Stimulated activated CD4-positive, alpha-beta T cell treated with anti-CD3 and anti-CD28 coated beads, Interleukin-4, amount 100 ng/mL, for 4 hours (primary cell): ENCODE results near the gene VEZT.
"Not testable (repeated sequence)": the region's sequence is repeated elsewhere in the genome, so short reads cannot be mapped to it uniquely, and the experiment has no call there.

Experiments used
- DNase-seq, 2 experiments: peaks; one replicate each; pipeline ENCODE4 v3.0.0-alpha.2; 2020

Gene VEZT

GRCh38 chr12:95227818-95228356, 10.3 kb downstream of the VEZT start:
- DNase-seq: no peak

GRCh38 chr12:95228617-95229016, 11.0 kb downstream of the VEZT start:
- no peak for DNase-seq

GRCh38 chr12:95229636-95230035, 12.0 kb downstream of the VEZT start:
- DNase-seq: no peak

DNA sequence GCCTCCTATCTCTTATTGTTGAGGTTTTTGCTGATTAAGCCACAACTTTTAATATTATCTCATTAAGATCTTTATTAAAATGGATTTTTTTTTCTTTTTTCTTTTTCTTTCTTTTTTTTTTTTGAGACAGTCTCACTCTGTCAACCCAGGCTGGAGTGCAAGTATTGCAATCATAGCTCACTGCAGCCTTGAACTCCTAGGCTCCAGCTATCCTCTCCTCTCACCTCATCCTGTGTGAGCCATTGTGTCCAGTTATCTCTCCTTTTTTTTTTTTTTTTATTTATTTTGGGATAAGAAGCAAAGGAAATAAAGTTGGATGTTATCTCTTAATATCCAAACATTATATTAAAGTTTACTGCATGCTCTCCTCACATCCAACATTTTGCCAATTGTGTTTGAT, 12.7 kb downstream of the VEZT start:
- DNase-seq: no peak

- DNase-seq: no peak
Measured at GRCh38 chr12:95231190-95231589, 13.6 kb downstream of the VEZT start.

- DNase-seq: not testable (repeated sequence)
Measured at GRCh38 chr12:95234187-95234586, 16.6 kb downstream of the VEZT start.

- not testable (repeated sequence) for DNase-seq
Measured at GRCh38 chr12:95235621-95236020, 18.0 kb downstream of the VEZT start.

GRCh38 chr12:95237315-95237714, 19.7 kb downstream of the VEZT start:
- no peak for DNase-seq

DNA sequence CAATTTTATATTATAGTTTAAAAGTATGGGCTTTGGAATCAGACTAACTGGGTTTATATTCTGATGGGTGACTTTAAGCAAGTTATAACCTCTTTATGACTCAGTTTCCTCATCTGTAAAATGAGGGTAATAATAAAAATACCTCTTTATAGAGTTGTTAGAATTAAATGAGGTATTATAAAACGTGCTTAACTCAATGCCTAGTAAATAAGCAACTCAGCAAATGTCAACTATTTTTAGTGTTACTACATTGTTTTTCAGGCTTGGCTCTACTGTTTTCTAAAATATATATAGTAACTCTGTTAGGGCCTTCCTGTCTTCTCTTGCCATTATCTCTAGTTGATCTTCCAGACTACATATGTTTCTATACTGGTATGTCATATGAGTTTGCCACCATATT, 20.5 kb downstream of the VEZT start:
- DNase-seq: no peak

DNA sequence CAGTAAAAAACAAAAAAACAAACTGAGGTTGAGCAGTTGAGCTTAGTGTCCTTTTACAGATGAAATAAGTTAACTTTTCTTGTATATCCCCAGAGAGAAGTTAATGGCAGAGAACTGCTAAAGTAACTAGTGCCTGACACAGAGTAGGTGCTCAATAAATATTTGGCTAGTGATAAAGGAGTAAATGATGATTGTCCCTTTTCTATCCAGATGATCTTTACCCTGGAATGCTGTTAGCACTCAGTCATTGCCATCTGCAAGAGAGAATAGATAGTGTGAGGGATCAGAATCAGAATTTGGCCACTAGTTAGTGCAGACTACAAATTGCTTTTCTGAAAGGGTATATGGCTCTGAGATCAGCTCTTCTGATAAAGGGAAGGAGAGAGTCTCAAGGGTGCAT, 21.6 kb downstream of the VEZT start:
- DNase-seq: no peak

GRCh38 chr12:95239835-95240234, 22.2 kb downstream of the VEZT start:
- not testable (repeated sequence) for DNase-seq

- no peak for DNase-seq
Measured at GRCh38 chr12:95240556-95240955, 22.9 kb downstream of the VEZT start.

DNA sequence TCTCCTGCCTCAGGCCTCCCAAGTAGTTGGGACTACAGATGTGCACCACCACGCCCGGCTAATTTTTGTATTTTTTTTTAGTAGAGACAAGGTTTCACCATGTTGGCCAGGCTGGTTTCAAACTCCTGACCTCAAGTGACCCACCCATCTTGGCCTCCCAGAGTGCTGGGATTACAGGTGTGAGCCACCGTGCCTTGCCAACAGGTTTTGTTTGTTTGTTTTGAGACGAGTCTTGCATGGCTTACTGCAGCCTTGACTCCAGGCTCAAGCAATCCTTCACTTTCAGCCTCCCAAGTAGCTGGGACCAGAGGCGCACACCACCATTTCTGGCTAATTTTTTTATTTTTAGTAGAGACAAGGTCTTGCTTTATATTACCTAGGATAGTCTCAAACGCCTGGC, 23.5 kb downstream of the VEZT start:
- not testable (repeated sequence) for DNase-seq

DNA sequence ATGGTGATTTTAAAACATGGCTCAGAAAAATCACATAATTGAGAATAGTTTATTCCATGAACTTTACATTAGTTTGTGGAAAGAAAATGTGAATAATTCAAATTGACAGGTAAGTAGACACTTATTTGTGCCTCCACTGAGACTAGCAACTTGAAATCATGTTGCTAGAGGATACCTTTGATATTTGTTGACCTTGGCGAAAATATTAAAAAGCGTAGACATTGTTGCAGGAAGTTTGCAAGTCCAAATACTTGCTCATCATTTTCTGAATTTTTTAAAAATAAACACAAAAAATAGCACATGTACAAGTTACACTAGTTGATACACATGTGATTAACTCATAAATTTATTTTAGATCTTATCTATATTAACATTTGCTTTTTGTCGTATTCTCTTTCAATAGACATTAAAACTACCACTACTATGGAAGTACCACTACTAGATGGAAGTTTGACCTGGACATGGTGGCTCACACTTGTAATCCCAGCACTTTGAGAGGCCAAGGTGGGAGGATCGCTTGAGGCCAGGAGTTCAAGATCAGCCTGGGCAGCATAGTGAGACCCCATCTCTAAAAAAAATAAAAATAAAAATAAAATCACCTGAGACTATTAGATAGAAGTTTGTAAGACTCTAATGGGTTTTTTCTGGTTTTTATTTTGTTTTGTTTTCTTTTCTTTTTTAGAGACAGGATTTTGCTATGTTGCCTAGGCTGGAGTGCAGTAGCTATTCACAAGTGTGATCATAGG, 24.3 kb downstream of the VEZT start:
- no peak for DNase-seq

GRCh38 chr12:95243497-95244183, 26.0 kb downstream of the VEZT start:
- no peak for DNase-seq

DNA sequence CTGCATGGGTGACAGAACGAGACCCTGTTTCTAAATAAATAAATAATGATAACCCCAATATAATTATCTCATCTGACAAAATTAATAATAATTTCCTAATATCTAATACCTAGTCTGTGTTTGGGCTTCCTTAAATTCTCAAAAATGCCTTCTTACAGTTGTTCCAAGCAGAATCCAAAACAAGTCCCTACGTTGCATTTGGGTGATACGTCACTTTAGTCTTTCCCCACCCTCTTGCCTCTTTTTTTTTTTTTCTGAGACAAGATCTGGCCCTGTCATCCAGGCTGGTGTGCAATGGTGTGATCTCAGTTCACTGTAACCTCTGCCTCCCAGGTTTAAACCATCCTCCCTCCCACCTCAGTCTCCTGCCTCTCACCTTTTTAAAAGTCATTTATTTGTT, 26.7 kb downstream of the VEZT start:
- DNase-seq: no peak

DNA sequence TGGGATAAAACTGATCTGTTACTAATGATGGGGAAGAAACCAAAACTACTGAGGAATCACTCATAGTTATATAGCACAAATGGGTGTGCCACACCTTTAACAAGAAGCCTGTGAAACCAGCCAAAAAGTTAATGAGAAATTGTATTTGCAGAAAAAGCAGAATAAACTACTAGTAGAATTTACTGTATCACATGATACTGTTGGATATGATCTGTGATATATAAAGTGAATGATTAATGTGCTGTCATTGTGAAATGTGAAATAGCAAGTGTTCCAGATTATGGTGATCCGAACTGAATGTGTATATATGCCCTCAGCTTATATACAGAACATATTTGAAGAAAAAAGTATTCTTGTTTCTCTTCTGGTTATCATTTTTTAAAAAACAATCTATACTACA, 30.5 kb downstream of the VEZT start:
- DNase-seq: no peak

GRCh38 chr12:95248604-95249360, 31.2 kb downstream of the VEZT start:
- DNase-seq: no peak

DNA sequence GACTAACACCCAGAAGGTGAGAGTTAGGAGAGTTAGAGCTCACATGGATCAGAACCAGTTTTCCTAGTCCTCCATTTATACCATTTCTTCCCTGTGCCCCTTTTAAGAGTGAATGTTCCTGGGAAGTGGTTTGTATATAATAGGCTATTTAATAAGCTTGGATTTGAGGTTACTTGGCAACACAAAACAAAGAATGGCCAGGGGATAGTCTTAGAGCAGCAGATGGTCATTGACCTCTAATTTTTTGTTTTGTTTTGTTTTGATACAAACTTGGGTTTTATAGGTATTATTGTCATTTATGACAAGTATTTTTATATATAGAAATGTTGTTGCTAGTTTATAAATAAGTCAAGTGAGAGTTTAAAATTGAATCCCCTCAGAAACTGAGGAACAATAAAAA, 35.8 kb downstream of the VEZT start:
- no peak for DNase-seq

GRCh38 chr12:95257541-95257940, 39.9 kb downstream of the VEZT start:
- no peak for DNase-seq

- no peak for DNase-seq
Measured at GRCh38 chr12:95258151-95258550, 40.5 kb downstream of the VEZT start.

DNA sequence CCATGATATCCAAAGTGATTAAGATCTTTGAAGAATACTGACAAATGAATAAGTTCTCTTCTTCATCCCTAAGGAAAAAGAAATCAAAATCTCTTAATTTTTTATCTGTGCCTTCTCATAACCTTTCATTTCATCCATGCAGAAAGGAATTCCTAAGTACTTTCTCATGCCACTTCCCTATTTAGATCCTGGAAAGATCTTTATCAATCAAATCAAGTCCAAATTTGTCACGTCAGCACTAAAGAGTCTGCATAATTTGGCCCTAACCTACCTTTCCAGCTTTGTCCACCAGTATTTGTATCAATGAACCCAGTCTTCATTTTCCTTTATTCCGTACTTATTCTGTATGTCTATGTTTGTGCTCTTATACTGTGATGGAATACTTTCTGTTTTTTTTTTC, 41.2 kb downstream of the VEZT start:
- DNase-seq: no peak

DNA sequence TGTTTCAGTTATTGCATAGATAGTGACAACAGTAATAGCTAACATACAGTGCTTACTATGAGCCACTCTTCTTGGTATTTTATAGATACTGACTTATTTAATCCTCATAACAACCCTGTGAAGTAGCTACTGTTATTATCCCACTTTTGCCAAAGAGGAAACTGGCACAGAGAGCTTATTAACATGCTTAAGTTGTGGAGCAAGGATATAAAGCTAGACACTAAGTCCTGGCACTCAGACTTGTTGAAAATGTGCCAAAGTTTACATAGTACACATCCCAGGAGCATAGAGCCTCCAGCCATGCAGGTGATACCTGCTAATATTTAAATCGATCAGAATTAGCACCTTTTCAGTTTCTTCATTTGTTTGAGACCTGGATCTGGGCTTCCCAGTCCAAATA, 41.8 kb downstream of the VEZT start:
- DNase-seq: no peak

- DNase-seq: no peak
Measured at GRCh38 chr12:95261109-95261508, 43.5 kb downstream of the VEZT start.
